GM12864 (cell line): ENCODE data around the gene CELF1.

Experiments
- DNase-seq: peaks from one replicate; pipeline ENCODE4 v3.0.0-alpha.2; 2011; ENCODE audit warnings: low read depth
- H3K4me3 ChIP-seq: 2 replicates; pipeline ENCODE4 v1.5.1; 2011; ENCODE audit warnings: mild to moderate bottlenecking, low read depth, low read length, control low read depth
- CTCF ChIP-seq: IDR thresholded peaks from 2 replicates; pipeline ENCODE4 v1.5.1; 2011; ENCODE audit warnings: low read depth, mild to moderate bottlenecking, moderate library complexity, low read length, control low read depth, inconsistent platforms; ENCODE audit errors: missing control alignments

The CELF1 gene

GRCh38 chr11:47592970-47593369 is 40.0 kb upstream of the CELF1 start:
- TF ChIP-seq CTCF, result no peak
- no peak overlapping the region for H3K4me3 ChIP-seq
- no peak for DNase-seq

DNA sequence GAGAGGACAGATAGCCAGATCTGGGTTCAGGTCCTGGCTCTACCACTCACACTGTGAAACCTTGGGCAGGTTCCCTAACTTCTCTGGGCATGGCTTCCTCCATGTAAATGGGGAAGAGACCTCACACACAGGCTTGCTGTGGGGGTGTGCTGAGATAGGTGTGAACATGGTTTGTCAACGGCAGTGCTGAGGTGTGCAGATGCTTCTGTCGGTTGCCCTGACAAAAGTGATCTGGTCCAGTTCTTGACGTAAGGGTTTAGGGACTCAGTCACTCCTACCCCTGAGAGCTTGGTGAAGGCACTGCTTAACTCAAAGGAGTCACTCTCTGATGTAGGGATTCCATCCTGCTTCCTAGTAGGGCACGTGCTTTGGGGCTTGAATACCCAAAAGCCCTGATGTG is 39.3 kb upstream of the CELF1 start:
- no peak overlapping the region for H3K4me3 ChIP-seq
- DNase-seq, result no peak
- no peak for TF ChIP-seq CTCF

GRCh38 chr11:47591764-47592163 is 38.8 kb upstream of the CELF1 start:
- H3K4me3 ChIP-seq, result no peak overlapping the region
- DNase-seq, result no peak
- no peak for TF ChIP-seq CTCF

GRCh38 chr11:47589977-47590861 is 37.3 kb upstream of the CELF1 start:
- TF ChIP-seq CTCF, result no peak
- H3K4me3 ChIP-seq, result no peak overlapping the region
- DNase-seq, result no peak

DNA sequence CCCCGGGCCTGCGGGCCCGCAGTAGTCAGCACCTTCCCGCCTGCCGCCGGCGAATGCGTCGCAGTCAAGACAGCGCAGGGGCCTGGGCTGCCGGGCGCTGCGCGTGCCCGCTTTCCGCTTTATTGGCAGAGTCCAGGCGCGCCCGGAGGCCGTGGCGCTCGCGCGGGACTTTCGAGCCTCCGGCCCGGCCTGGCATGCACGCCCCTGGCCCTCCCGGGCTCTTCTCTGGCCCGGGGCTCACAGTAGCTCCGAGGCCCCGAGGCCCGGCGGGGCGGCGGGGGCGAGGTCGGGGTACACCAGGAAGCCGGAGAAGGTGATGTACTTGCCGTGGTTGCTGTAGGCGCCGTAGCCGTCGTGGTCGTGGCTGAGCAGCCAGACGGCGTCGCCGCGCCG is 36.6 kb upstream of the CELF1 start:
- no peak for DNase-seq
- TF ChIP-seq CTCF, result no peak
- H3K4me3 ChIP-seq, result no peak overlapping the region

DNA sequence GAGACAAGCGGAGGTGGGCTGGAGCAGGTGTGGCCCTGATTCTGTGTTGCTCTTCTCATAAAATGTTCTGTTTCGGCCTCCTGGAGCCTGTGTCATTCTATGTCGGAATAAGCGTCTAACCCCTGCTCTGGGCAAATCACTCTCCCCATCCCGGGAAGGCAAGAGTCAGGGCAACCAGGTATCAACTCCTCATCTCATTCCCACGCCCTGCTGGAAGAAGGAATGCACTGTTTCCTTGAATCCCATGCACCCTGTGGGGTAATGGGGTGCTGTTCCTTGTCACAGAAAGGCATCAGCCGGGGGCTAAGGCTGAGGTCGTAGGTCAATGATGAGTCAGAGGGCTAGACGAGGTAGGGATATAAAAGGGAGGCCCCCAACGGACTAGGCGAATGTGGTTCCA is 36.2 kb upstream of the CELF1 start:
- no peak overlapping the region for H3K4me3 ChIP-seq
- no peak for TF ChIP-seq CTCF
- DNase-seq, result no peak
